Smooth muscle cell (in vitro differentiated cells): ENCODE results near the gene ATP2C2. TPM values are rescaled to one million over a fixed set of nuclear protein-coding genes. Genes with fewer than 3 reads are reported as not detected.

Source experiments
- DNase-seq: peaks from one replicate; lab custom pipeline; 2025; ENCODE audit not compliant: unreplicated experiment; lab: John Stamatoyannopoulos, UW
- H2AFZ ChIP-seq: fragments of 200-600 bp; sonication (generic); 2 replicates; pipeline ENCODE4 v1.6.0; 2016; ENCODE audit warnings: antibody characterized with exemption, low read depth, mild to moderate bottlenecking
- H3F3A ChIP-seq: fragments of 200-600 bp; sonication (generic); 2 replicates; pipeline ENCODE4 v1.6.0; 2017; ENCODE audit warnings: antibody characterized with exemption, low read depth
- H3K27ac ChIP-seq: fragments of 200-600 bp; sonication (generic); 2 replicates; pipeline ENCODE4 v1.5.1; 2016; ENCODE audit warnings: low read depth, mild to moderate bottlenecking
- H3K27me3 ChIP-seq: fragments of 200-600 bp; sonication (generic); 2 replicates; pipeline ENCODE4 v1.6.1; 2016; ENCODE audit warnings: low read depth, mild to moderate bottlenecking
- H3K36me3 ChIP-seq: fragments of 200-600 bp; sonication (generic); 2 replicates; pipeline ENCODE4 v1.5.1; 2016; ENCODE audit warnings: low read depth
- H3K4me1 ChIP-seq: fragments of 200-600 bp; sonication (generic); 2 replicates; pipeline ENCODE4 v1.5.1; 2016; ENCODE audit warnings: low read depth
- H3K4me2 ChIP-seq: fragments of 200-600 bp; sonication (generic); 2 replicates; pipeline ENCODE4 v1.6.0; 2016; ENCODE audit warnings: mild to moderate bottlenecking
- H3K4me3 ChIP-seq: fragments of 200-600 bp; sonication (generic); 2 replicates; pipeline ENCODE4 v1.5.1; 2016; ENCODE audit warnings: mild to moderate bottlenecking
- H3K79me2 ChIP-seq: fragments of 200-600 bp; sonication (generic); 2 replicates; pipeline ENCODE4 v1.6.0; 2016; ENCODE audit warnings: low read depth, mild to moderate bottlenecking
- H3K9ac ChIP-seq: fragments of 200-600 bp; sonication (generic); 2 replicates; pipeline ENCODE4 v1.6.0; 2016; ENCODE audit warnings: low read depth
- H3K9me3 ChIP-seq: fragments of 200-600 bp; sonication (generic); replicated peaks from 2 replicates; pipeline ENCODE4 v1.5.1; 2016; ENCODE audit warnings: low read depth
- H4K20me1 ChIP-seq: fragments of 200-600 bp; sonication (generic); 2 replicates; pipeline ENCODE4 v1.6.0; 2016; ENCODE audit warnings: low read depth
- WGBS: methylation state at CpG from one replicate; pipeline ENCODE4 v1.1.7; 2016; ENCODE audit warnings: low lambda C conversion rate; 5-methylcytosine and 5-hydroxymethylcytosine counted together
- polyA plus RNA-seq: library from polyadenylated mRNA; unstranded; fragments of >200 nt; fragmentation: Nextera tagmentation; extraction: Ambion mirVana; gene quantifications from 2 replicates; pipeline ENCODE4 v1.2.1, GENCODE V29; 2016
- total RNA-seq: library from RNA; depleted of rRNA; stranded (reverse); fragments of >200 nt; gene quantifications from 2 replicates; pipeline ENCODE4 v1.2.3, GENCODE V29; 2014
- TF ChIP-seq, protein P1 (sequence below): fragments of 200-600 bp; sonication (generic); IDR thresholded peaks from 2 replicates; pipeline ENCODE4 v1.5.1; 2017; ENCODE audit warnings: borderline replicate concordance, mild to moderate bottlenecking, antibody characterized with exemption; ENCODE audit not compliant: insufficient read depth, poor library complexity, severe bottlenecking

The ATP2C2 gene
- total and polyA plus RNA-seq, 2 experiments from 2014 or later = 3.1 to 4.1 TPM

DNA sequence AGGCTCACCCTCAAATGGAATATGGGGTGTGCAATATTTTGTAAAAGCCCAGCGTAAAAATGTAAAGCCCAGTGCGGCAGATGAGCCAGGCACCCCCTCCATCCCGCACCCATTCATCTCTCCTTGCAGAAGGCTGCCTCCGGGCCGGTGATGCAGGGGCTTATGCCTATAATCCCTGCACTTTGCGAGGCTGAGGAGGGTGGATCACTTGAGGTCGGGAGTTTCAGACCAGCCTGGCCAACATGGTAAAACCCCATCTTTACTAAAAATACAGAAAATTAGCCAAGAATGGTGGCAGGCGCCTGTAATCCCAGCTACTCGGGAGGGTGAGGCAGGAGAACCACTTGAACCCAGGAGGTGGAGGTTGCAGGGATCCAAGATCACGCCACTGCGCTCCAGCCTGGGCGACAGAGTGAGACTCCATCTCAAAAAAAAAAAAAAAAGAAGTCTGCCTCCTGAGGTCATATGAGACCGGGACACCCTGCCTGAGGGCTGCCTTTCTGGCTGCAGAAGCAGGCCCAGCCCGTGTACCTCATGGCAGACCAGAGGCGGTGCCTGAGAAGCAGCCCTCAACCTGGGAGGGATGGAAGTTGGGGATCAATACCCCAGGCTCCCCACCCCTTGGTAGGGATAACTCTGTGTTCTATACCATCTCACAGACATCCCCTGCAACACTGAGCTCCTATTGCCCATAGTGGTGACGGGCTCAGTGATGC is 17.5 kb upstream of the ATP2C2 start:
- H3K4me2 ChIP-seq = no peak overlapping the region
- H3K79me2 ChIP-seq = no peaks in the 10 kb centered on the region
- no peaks in the 10 kb centered on the region for H4K20me1 ChIP-seq
- no peaks in the 10 kb centered on the region for H3K4me1 ChIP-seq
- TF ChIP-seq, protein P1, sequence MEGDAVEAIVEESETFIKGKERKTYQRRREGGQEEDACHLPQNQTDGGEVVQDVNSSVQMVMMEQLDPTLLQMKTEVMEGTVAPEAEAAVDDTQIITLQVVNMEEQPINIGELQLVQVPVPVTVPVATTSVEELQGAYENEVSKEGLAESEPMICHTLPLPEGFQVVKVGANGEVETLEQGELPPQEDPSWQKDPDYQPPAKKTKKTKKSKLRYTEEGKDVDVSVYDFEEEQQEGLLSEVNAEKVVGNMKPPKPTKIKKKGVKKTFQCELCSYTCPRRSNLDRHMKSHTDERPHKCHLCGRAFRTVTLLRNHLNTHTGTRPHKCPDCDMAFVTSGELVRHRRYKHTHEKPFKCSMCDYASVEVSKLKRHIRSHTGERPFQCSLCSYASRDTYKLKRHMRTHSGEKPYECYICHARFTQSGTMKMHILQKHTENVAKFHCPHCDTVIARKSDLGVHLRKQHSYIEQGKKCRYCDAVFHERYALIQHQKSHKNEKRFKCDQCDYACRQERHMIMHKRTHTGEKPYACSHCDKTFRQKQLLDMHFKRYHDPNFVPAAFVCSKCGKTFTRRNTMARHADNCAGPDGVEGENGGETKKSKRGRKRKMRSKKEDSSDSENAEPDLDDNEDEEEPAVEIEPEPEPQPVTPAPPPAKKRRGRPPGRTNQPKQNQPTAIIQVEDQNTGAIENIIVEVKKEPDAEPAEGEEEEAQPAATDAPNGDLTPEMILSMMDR = no peak
- no peak for DNase-seq
- no peak overlapping the region for H3K27ac ChIP-seq
- no peaks in the 10 kb centered on the region for H3F3A ChIP-seq
- H3K36me3 ChIP-seq = no peaks in the 10 kb centered on the region
- H3K27me3 ChIP-seq = peaks cover 13% of the 10 kb centered on the region
- no peaks in the 10 kb centered on the region for H3K9me3 ChIP-seq
- 83% methylated on average over 16 of the region's 16 CpGs for WGBS
- no peak overlapping the region for H3K4me3 ChIP-seq
- H3K9ac ChIP-seq = no peak overlapping the region
- H2AFZ ChIP-seq = no peak overlapping the region

DNA sequence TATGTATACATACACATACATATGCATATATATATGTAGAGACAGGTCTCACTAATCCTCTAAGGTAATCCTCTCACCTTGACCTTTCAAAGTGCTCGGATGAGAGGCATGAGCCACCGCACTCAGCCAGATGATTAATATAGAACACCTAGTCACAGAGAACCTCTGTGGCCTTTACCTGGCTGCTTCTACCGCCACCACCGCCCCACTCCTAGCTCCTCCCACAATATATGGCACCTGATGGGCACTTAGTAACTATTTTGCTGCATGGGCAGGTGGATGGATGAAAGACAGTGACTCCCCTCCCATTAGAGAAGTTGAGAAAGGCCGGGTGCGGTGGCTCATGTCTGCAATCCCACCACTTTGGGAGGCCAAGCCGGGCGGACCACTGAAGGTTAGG is 16.7 kb upstream of the ATP2C2 start:
- H3K79me2 ChIP-seq = no peaks in the 10 kb centered on the region
- no peaks in the 10 kb centered on the region for H3K9me3 ChIP-seq
- peaks cover 5% of the 10 kb centered on the region for H3K27me3 ChIP-seq
- WGBS = 96% methylated on average over 8 of the region's 8 CpGs
- TF ChIP-seq, protein P1 = no peak
- DNase-seq = no peak
- no peak overlapping the region for H3K4me2 ChIP-seq
- no peak overlapping the region for H3K27ac ChIP-seq
- H3K9ac ChIP-seq = no peak overlapping the region
- H3K4me1 ChIP-seq = no peaks in the 10 kb centered on the region
- H2AFZ ChIP-seq = no peak overlapping the region
- no peak overlapping the region for H3K4me3 ChIP-seq
- no peaks in the 10 kb centered on the region for H3K36me3 ChIP-seq
- no peaks in the 10 kb centered on the region for H4K20me1 ChIP-seq
- H3F3A ChIP-seq = no peaks in the 10 kb centered on the region

DNA sequence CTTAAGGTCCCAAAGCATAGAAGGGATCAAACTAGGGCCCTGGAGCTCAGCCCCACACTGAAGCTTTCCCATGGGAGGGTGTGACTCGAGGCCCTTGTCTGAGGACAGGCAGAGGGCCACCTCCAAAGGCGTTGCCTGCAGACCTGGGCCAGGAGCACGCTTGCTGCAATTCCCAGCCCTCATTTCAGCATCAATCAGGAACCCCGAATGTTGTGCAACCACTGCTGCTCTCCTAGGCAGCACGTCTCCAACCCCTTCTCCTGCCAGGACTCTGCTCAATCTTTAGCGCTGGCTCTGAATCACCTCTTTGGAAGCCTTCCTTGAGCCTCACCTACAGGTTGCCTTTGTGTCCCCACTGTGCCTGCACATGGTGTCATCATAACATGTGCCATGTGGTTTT is 14.0 kb upstream of the ATP2C2 start:
- no peaks in the 10 kb centered on the region for H3K9me3 ChIP-seq
- no peak overlapping the region for H3K9ac ChIP-seq
- no peaks in the 10 kb centered on the region for H3K27me3 ChIP-seq
- no peaks in the 10 kb centered on the region for H3K36me3 ChIP-seq
- H3K4me3 ChIP-seq = no peak overlapping the region
- H3K4me1 ChIP-seq = no peaks in the 10 kb centered on the region
- no peak for DNase-seq
- H3K4me2 ChIP-seq = no peak overlapping the region
- H3F3A ChIP-seq = no peaks in the 10 kb centered on the region
- TF ChIP-seq, protein P1 = no peak
- H4K20me1 ChIP-seq = no peaks in the 10 kb centered on the region
- WGBS = 84% methylated on average over 6 of the region's 6 CpGs
- H3K27ac ChIP-seq = no peak overlapping the region
- H2AFZ ChIP-seq = no peak overlapping the region
- H3K79me2 ChIP-seq = no peaks in the 10 kb centered on the region

DNA sequence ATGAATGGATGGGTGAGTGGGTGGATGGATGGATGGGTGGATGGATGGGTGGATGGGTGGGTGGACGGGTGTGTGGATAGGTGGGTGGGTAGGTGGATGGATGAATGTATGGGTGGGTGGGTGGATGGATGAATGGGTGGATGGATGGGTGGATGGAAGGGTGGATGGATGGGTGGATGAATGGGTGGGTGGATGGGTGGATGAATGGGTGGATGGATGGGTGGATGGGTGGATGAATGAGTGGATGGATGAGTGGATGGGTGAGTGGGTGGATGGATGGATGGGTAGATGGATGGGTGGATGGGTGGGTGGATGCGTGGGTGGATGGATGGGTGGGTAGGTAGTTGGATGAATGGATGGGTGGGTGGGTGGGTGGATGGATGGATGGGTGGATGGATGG is 13.2 kb upstream of the ATP2C2 start:
- Histone ChIP-seq H3K9ac (no peak overlapping the region), H3K27me3 (no peaks in the 10 kb centered on the region), H3K4me3 (no peak overlapping the region), H3F3A (no peaks in the 10 kb centered on the region), H3K36me3 (no peaks in the 10 kb centered on the region), H3K9me3 (no peaks in the 10 kb centered on the region), H2AFZ (no peak overlapping the region), H3K4me1 (no peaks in the 10 kb centered on the region), H3K4me2 (no peak overlapping the region), H3K79me2 (no peaks in the 10 kb centered on the region), H4K20me1 (no peaks in the 10 kb centered on the region), H3K27ac (no peak overlapping the region)
- TF ChIP-seq, protein P1 = no peak
- WGBS = 80% methylated on average over 1 of the region's 2 CpGs
- DNase-seq = no peak
